Bronchial epithelial cell (primary cell): ENCODE data around the gene XKRX. TPM values are rescaled to one million over a fixed set of nuclear protein-coding genes. Genes with fewer than 3 reads are reported as not detected.

Experiments
- DNase-seq: peaks from one replicate; pipeline ENCODE4 v3.0.0-alpha.2; 2010; ENCODE audit warnings: low read depth
- FAIRE-seq: peaks from 2 replicates; lab custom pipeline; 2011; peaks lifted over from hg19 to GRCh38; lab: Jason Lieb, UNC
- H3K27me3 ChIP-seq: 2 replicates; pipeline ENCODE4 v1.5.1; 2011; ENCODE audit warnings: low read length; ENCODE audit not compliant: control insufficient read depth, insufficient read depth
- H3K36me3 ChIP-seq: 2 replicates; pipeline ENCODE4 v1.5.1; 2011; ENCODE audit warnings: low read length; ENCODE audit not compliant: control insufficient read depth, insufficient read depth
- H3K4me3 ChIP-seq: 2 replicates; pipeline ENCODE4 v1.5.1; 2011; ENCODE audit warnings: mild to moderate bottlenecking, low read depth, low read length, control low read depth
- total RNA-seq: library from RNA; depleted of rRNA; stranded (reverse); fragments of >200 nt; gene quantifications from 2 replicates; pipeline ENCODE4 v1.2.1, GENCODE V29; 2014
- TF ChIP-seq, protein P1 (sequence below): IDR thresholded peaks from 2 replicates; pipeline ENCODE4 v1.5.1; 2011; ENCODE audit warnings: mild to moderate bottlenecking, moderate library complexity, low read length, control low read depth, inconsistent platforms; ENCODE audit not compliant: insufficient read depth, severe bottlenecking

The XKRX gene
- total RNA-seq, 1 donor from 2014 or later, result under 0.01 TPM

GRCh38 chrX:100883654-100884053 lies 45.1 kb downstream of the XKRX start:
- FAIRE-seq, result no peak

GRCh38 chrX:100880368-100880767 lies 48.3 kb downstream of the XKRX start:
- H3K27me3 ChIP-seq, result no peaks in the 10 kb centered on the region
- H3K4me3 ChIP-seq, result no peak overlapping the region
- DNase-seq (no peak), FAIRE-seq (no peak)
- no peaks in the 10 kb centered on the region for H3K36me3 ChIP-seq
- TF ChIP-seq, protein P1, sequence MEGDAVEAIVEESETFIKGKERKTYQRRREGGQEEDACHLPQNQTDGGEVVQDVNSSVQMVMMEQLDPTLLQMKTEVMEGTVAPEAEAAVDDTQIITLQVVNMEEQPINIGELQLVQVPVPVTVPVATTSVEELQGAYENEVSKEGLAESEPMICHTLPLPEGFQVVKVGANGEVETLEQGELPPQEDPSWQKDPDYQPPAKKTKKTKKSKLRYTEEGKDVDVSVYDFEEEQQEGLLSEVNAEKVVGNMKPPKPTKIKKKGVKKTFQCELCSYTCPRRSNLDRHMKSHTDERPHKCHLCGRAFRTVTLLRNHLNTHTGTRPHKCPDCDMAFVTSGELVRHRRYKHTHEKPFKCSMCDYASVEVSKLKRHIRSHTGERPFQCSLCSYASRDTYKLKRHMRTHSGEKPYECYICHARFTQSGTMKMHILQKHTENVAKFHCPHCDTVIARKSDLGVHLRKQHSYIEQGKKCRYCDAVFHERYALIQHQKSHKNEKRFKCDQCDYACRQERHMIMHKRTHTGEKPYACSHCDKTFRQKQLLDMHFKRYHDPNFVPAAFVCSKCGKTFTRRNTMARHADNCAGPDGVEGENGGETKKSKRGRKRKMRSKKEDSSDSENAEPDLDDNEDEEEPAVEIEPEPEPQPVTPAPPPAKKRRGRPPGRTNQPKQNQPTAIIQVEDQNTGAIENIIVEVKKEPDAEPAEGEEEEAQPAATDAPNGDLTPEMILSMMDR, result no peak

More at GRCh38 chrX:100883654-100884053, 45.1 kb downstream of the XKRX start:
- Histone ChIP-seq H3K36me3 (no peaks in the 10 kb centered on the region), H3K27me3 (no peaks in the 10 kb centered on the region), H3K4me3 (no peak overlapping the region)
- DNase-seq, result no peak
- TF ChIP-seq, protein P1, result no peak

- no peak for FAIRE-seq
- TF ChIP-seq, protein P1, result no peak
- H3K36me3 ChIP-seq, result no peaks in the 10 kb centered on the region
- DNase-seq, result no peak
- H3K27me3 ChIP-seq, result no peaks in the 10 kb centered on the region
- no peak within 1 kb of the TSS for H3K4me3 ChIP-seq
Observed at GRCh38 chrX:100874325-100874724, 54.4 kb downstream of the XKRX start, which contains the start of gene NOX1. TSS of gene NOX1 (minus strand) at chrX:100874359. CDS start at chrX:100874139, 220 bp downstream.

- DNase-seq, result no peak
- H3K36me3 ChIP-seq, result no peaks in the 10 kb centered on the region
- TF ChIP-seq, protein P1, result no peak
- FAIRE-seq, result no peak
- no peak overlapping the region for H3K4me3 ChIP-seq
- H3K27me3 ChIP-seq, result no peaks in the 10 kb centered on the region
Observed at GRCh38 chrX:100871594-100872560, 56.8 kb downstream of the XKRX start.

DNA sequence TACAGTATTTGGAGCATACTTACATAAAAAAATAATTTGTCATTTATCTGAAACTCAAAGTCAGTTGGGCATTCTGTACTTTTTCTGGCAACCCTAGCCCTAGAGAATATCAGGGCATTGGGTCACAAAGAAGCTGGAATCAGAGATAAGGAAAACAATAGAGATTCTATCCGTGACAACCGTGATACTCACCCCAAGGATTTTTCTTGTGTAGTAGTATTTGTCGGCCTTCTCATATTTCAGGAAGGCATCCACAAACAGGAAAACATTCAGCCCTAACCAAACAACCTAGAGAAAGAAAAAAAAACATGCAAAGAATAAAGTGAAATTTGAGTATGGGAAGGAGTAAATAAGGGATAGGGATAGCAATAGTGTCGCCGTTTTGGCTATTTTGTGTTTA lies 58.2 kb downstream of the XKRX start:
- Histone ChIP-seq H3K36me3 (no peaks in the 10 kb centered on the region), H3K4me3 (no peak overlapping the region), H3K27me3 (no peaks in the 10 kb centered on the region)
- TF ChIP-seq, protein P1, result no peak
- DNase-seq, result peak; percentile 18
- FAIRE-seq, result no peak
